IPS-NIHi11 (cell line): ENCODE measurements around the gene DNAJC5G.

Experiments
- DNase-seq: peaks from one replicate; pipeline ENCODE4 v3.0.0; 2012; ENCODE audit warnings: mixed read lengths, low spot score

The DNAJC5G gene

GRCh38 chr2:27275211-27276150 lies at the start of gene DNAJC5G:
Gene DNAJC5G, plus strand, starts transcription at chr2:27275433. Its CDS starts 1,296 bp downstream, at chr2:27276729.
- no peak for DNase-seq

- DNase-seq: no peak
Measured at GRCh38 chr2:27225526-27225925, 49.7 kb upstream of the DNAJC5G start.

GRCh38 chr2:27227501-27227900 lies 47.7 kb upstream of the DNAJC5G start:
- no peak for DNase-seq

GRCh38 chr2:27231921-27232320 lies 43.3 kb upstream of the DNAJC5G start:
- no peak for DNase-seq

- no peak for DNase-seq
Measured at GRCh38 chr2:27233341-27233740, 41.9 kb upstream of the DNAJC5G start.

GRCh38 chr2:27236136-27236535 lies 39.1 kb upstream of the DNAJC5G start:
- no peak for DNase-seq

- DNase-seq: no peak
Measured at GRCh38 chr2:27236626-27237025, 38.6 kb upstream of the DNAJC5G start.

GRCh38 chr2:27237341-27237945 lies 37.8 kb upstream of the DNAJC5G start:
- DNase-seq: no peak

- no peak for DNase-seq
Measured at GRCh38 chr2:27238976-27239375, 36.3 kb upstream of the DNAJC5G start.

GRCh38 chr2:27240406-27240805 lies 34.8 kb upstream of the DNAJC5G start:
- DNase-seq: no peak

- DNase-seq: no peak
Measured at GRCh38 chr2:27241761-27242613, 33.2 kb upstream of the DNAJC5G start.

- no peak for DNase-seq
Measured at GRCh38 chr2:27242614-27242951, 32.6 kb upstream of the DNAJC5G start.

GRCh38 chr2:27243391-27244130 lies 31.7 kb upstream of the DNAJC5G start:
- DNase-seq: no peak

GRCh38 chr2:27245116-27245515 lies 30.1 kb upstream of the DNAJC5G start:
- no peak for DNase-seq

- no peak for DNase-seq
Measured at GRCh38 chr2:27245626-27246025, 29.6 kb upstream of the DNAJC5G start.

GRCh38 chr2:27247893-27248292 lies 27.3 kb upstream of the DNAJC5G start:
- DNase-seq: no peak

GRCh38 chr2:27249159-27249890 lies 25.9 kb upstream of the DNAJC5G start:
- DNase-seq: peak; percentile 8

- DNase-seq: peak; percentile 93
Measured at GRCh38 chr2:27249891-27250651, 25.2 kb upstream of the DNAJC5G start.

GRCh38 chr2:27250652-27251379 lies 24.4 kb upstream of the DNAJC5G start:
- DNase-seq: peak; percentile 52

- peak; percentile 4 for DNase-seq
Measured at GRCh38 chr2:27251766-27252165, 23.5 kb upstream of the DNAJC5G start.
